ENCODE results near the gene PODN. TPM values are rescaled to one million over a fixed set of nuclear protein-coding genes. Genes with fewer than 3 reads are reported as not detected.

Gene PODN
- total and polyA plus RNA-seq, 2 of the 4 experiments (the other 2 are of a cell fraction): 0.54 to 6.2 TPM

DNA sequence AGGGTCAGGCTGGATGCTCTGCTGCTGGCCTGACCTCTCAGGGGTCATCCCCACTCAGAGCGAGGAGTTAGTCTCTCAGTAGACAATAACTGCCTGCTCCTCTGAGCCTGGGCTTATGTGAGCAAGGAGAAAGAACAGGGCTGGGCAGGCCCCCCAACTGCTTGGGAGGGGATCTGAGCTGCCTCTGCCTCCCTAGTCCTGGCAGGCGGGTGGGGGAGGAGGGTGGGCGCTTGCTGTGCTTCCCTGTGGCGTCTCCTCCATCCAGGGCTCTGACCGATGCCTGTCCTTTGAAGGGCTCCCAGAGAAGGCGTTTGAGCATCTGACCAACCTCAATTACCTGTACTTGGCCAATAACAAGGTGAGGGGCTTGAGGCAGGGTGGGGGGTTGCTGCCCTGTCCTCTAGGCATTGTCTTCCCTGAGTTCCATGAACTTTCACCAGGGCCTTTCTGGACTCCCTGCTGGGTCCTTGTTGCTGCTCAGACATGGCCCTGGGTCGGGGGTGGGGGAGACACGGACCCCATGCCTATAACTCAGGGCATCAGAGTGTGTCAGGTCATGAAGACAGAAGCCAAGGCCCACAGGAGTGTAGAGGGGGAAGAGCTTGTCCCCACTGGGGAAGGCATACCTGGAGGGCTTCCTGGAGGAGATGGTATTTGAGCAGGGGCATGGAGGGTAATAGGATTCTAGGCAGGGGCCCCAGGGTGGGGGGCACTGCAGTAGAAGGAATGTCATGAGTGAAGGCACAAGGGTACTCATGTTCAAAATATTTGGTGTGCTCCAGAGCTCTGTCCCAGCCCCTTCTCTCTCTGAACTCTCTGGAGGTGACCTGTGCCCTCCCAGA, 12.5 kb downstream of the PODN start:
- BruUV-seq (replicated peaks): no TSS peak
- WGBS, 2 experiments (ENCODE audit: extremely low coverage in 2 of 2, insufficient read length in 1 of 2): no CpG with 5 or more reads among the region's 8 CpGs
- TF ChIP-seq SMC3 (IDR thresholded peaks at IDR 0.05; ENCODE audit: low read depth, low read length) (no peak), MAFK (IDR thresholded peaks at IDR 0.05; ENCODE audit: low read depth, low read length) (no peak)
- H3K14ac ChIP-seq (replicated peaks; ENCODE audit: low read depth, low read length): no peak overlapping the region
- H4K8ac ChIP-seq (ENCODE audit: low read depth in 2 of 2, low read length in 2 of 2): no peak overlapping the region
- no peaks in the 10 kb centered on the region for H3K79me1 ChIP-seq (ENCODE audit: low read depth in 1 of 2, low read length in 2 of 2)
- no peak overlapping the region for H4K91ac ChIP-seq (ENCODE audit: insufficient read depth, low read depth, low read length)
- H3K9me3 ChIP-seq (ENCODE audit: control insufficient read depth, insufficient read depth, low read length): no peaks in the 10 kb centered on the region
- dilution Hi-C loops (cut with HindIII; ENCODE audit: low sequenced_read_pairs, unreplicated experiment) (no loop called here), intact Hi-C loops (cut with micrococcal nuclease) (no loop called here), in situ Hi-C loops (cut with MboI; ENCODE audit: low sequenced_read_pairs) (loop anchor here (5.0 kb wide), 1 partner anchor 48 kb away; no protein-coding TSS in a partner anchor)
- no peak overlapping the region for H2BK15ac ChIP-seq (ENCODE audit: low read depth, low read length)
- H2BK5ac ChIP-seq (ENCODE audit: low read depth, low read length, poor library complexity, severe bottlenecking): no peak overlapping the region
- DNase-seq: no peak
- H2BK20ac ChIP-seq (ENCODE audit: low read depth, low read length): no peak overlapping the region
- H3K18ac ChIP-seq (ENCODE audit: low read depth, low read length): no peak overlapping the region
- no peak overlapping the region for H3K9ac ChIP-seq (ENCODE audit: low read depth, low read length)
- peaks cover 2% of the 10 kb centered on the region; the same call in 1 of the 2 replicates for H3K4me1 ChIP-seq (ENCODE audit: control insufficient read depth, insufficient read depth, low read length)
- no peaks in the 10 kb centered on the region for H4K20me1 ChIP-seq (ENCODE audit: insufficient read depth, low read length)
- H2BK120ac ChIP-seq (ENCODE audit: low read depth, low read length): no peak overlapping the region
- H3K9me1 ChIP-seq (ENCODE audit: insufficient read depth, low read length): no peaks in the 10 kb centered on the region
- ChIA-PET CTCF (no interaction called here), POLR2A (ENCODE audit: unreplicated experiment) (no interaction called here)
- no peak overlapping the region for H3K56ac ChIP-seq (ENCODE audit: extremely low read depth, insufficient read depth, low read length)
- H2AK9ac ChIP-seq (replicated peaks; ENCODE audit: low read depth, low read length, poor library complexity): peak overlapping the region; percentile 25
- H3K23ac ChIP-seq (ENCODE audit: low read depth, low read length): no peak overlapping the region
- H3K4me2 ChIP-seq (ENCODE audit: low read depth, low read length): no peak overlapping the region
- no peak overlapping the region for H3K4ac ChIP-seq (ENCODE audit: low read depth, low read length)
- H4K5ac ChIP-seq (ENCODE audit: low read depth, low read length): no peak overlapping the region
- H3K36me3 ChIP-seq (ENCODE audit: control insufficient read depth, insufficient read depth, low read length): peaks cover 26% of the 10 kb centered on the region; the same call in 1 of the 2 replicates
- no peak overlapping the region for H3K4me3 ChIP-seq (ENCODE audit: insufficient read depth, low read depth, low read length)
- no peak for ATAC-seq (ENCODE audit: low read depth)
- no peak overlapping the region for H2AK5ac ChIP-seq (ENCODE audit: low read depth, low read length)
- no peaks in the 10 kb centered on the region for H3K27me3 ChIP-seq (ENCODE audit: control insufficient read depth, insufficient read depth, low read length)
- no peak overlapping the region for H3K27ac ChIP-seq (ENCODE audit: insufficient read depth, low read length)
- no peak overlapping the region for H2AFZ ChIP-seq (replicated peaks; ENCODE audit: low read length, poor library complexity)
